Trophoblast cell (in vitro differentiated cells and primary cell): ENCODE data around the gene TREML4. TPM values are rescaled to one million over a fixed set of nuclear protein-coding genes. Genes with fewer than 3 reads are reported as not detected.

Source experiments
- DNase-seq, 2 donors: peaks; one replicate each; pipeline ENCODE4 v3.0.0-alpha.2; 2016
- H2AFZ ChIP-seq: 2 replicates; pipeline ENCODE4 v1.6.1; 2013; ENCODE audit warnings: low read length, moderate library complexity, mild to moderate bottlenecking; ENCODE audit not compliant: insufficient read depth, poor library complexity
- H2AK5ac ChIP-seq: 2 replicates; pipeline ENCODE4 v1.6.1; 2013; ENCODE audit warnings: mild to moderate bottlenecking, low read length
- H2BK120ac ChIP-seq: 2 replicates; pipeline ENCODE4 v1.6.1; 2013; ENCODE audit warnings: low read length, mild to moderate bottlenecking, moderate library complexity; ENCODE audit not compliant: insufficient read depth, poor library complexity
- H2BK12ac ChIP-seq: 2 replicates; pipeline ENCODE4 v1.6.1; 2013; ENCODE audit warnings: mild to moderate bottlenecking, low read length, moderate library complexity
- H2BK5ac ChIP-seq: 2 replicates; pipeline ENCODE4 v1.6.1; 2013; ENCODE audit warnings: low read length, low read depth, moderate library complexity, mild to moderate bottlenecking; ENCODE audit not compliant: poor library complexity
- H3K14ac ChIP-seq: 2 replicates; pipeline ENCODE4 v1.6.1; 2013; ENCODE audit warnings: mild to moderate bottlenecking, low read length
- H3K18ac ChIP-seq: 2 replicates; pipeline ENCODE4 v1.6.1; 2013; ENCODE audit warnings: mild to moderate bottlenecking, low read length
- H3K23ac ChIP-seq: 2 replicates; pipeline ENCODE4 v1.6.1; 2013; ENCODE audit warnings: low read length
- H3K27ac ChIP-seq: 2 replicates; pipeline ENCODE4 v1.5.1; 2013; ENCODE audit warnings: low read depth, mild to moderate bottlenecking, inconsistent platforms, low read length, moderate library complexity
- H3K27me3 ChIP-seq: 2 replicates; pipeline ENCODE4 v1.6.1; 2013; ENCODE audit warnings: inconsistent platforms, mild to moderate bottlenecking, low read length, moderate library complexity; ENCODE audit not compliant: insufficient read depth
- H3K36me3 ChIP-seq, 2 experiments: 1 replicate in 1 of 2; 2 replicates in 1 of 2; pipeline ENCODE4 v1.6.1; 2013; ENCODE audit warnings: low read length in 2 of 2, mild to moderate bottlenecking in 2 of 2, moderate library complexity in 1 of 2; ENCODE audit not compliant: insufficient read depth in 2 of 2, control insufficient read depth in 1 of 2
- H3K4ac ChIP-seq: 2 replicates; pipeline ENCODE4 v1.6.1; 2013; ENCODE audit warnings: low read depth, mild to moderate bottlenecking, low read length, moderate library complexity
- H3K4me1 ChIP-seq, 2 experiments: 1 replicate in 1 of 2; 2 replicates in 1 of 2; pipeline ENCODE4 v1.6.1; 2013; ENCODE audit warnings: low read length in 2 of 2, mild to moderate bottlenecking in 2 of 2, moderate library complexity in 1 of 2; ENCODE audit not compliant: insufficient read depth in 2 of 2, control insufficient read depth in 1 of 2
- H3K4me2 ChIP-seq: 2 replicates; pipeline ENCODE4 v1.6.1; 2013; ENCODE audit warnings: inconsistent platforms, mild to moderate bottlenecking, low read length, moderate library complexity
- H3K4me3 ChIP-seq: 2 replicates; pipeline ENCODE4 v1.5.1; 2013; ENCODE audit warnings: mild to moderate bottlenecking, low read depth, low read length, inconsistent platforms
- H3K79me1 ChIP-seq: one replicate; pipeline ENCODE4 v1.6.1; 2013; ENCODE audit warnings: low read length
- H3K79me2 ChIP-seq: 2 replicates; pipeline ENCODE4 v1.6.1; 2013; ENCODE audit warnings: low read length, mild to moderate bottlenecking; ENCODE audit not compliant: control insufficient read depth, insufficient read depth, poor library complexity
- H3K9ac ChIP-seq: 2 replicates; pipeline ENCODE4 v1.6.1; 2013; ENCODE audit warnings: mild to moderate bottlenecking, low read length
- H3K9me3 ChIP-seq: 2 replicates; pipeline ENCODE4 v1.6.1; 2013; ENCODE audit warnings: low read depth, mild to moderate bottlenecking, control low read depth, inconsistent platforms, low read length; ENCODE audit not compliant: insufficient read depth
- H4K12ac ChIP-seq: 2 replicates; pipeline ENCODE4 v1.6.1; 2013; ENCODE audit warnings: low read depth, mild to moderate bottlenecking, low read length, moderate library complexity
- H4K8ac ChIP-seq: 2 replicates; pipeline ENCODE4 v1.6.1; 2013; ENCODE audit warnings: low read depth, mild to moderate bottlenecking, low read length, moderate library complexity
- H4K91ac ChIP-seq: one replicate; pipeline ENCODE4 v1.6.1; 2013; ENCODE audit warnings: low read depth, mild to moderate bottlenecking, low read length, moderate library complexity
- WGBS: extraction: QIAGEN DNeasy Blood & Tissue Kit; methylation state at CpG from one replicate; pipeline ENCODE4 v1.1.7; 2013; ENCODE audit warnings: missing lambda C conversion rate; ENCODE audit not compliant: insufficient read length, insufficient coverage; ENCODE audit errors: extremely low coverage; 5-methylcytosine and 5-hydroxymethylcytosine counted together
- polyA plus RNA-seq: library from polyadenylated mRNA; stranded (reverse); fragments of 200-250 nt; gene quantifications from 2 replicates; pipeline ENCODE4 v1.2.3, GENCODE V29; 2013

The TREML4 gene, protein sequence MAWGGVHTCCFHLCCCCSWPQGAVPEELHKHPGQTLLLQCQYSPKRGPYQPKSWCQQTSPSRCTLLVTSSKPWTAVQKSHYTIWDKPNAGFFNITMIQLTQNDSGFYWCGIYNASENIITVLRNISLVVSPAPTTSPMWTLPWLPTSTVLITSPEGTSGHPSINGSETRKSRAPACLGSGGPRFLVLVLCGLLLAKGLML
- polyA plus RNA-seq, result not detected in 2 replicates

GRCh38 chr6:41228096-41228495, at the start of gene TREML4:
Gene TREML4, plus strand, starts transcription at chr6:41228349. Its CDS starts 79 bp downstream, at chr6:41228428.
- Histone ChIP-seq H3K27ac (no peak within 1 kb of the TSS), H3K4ac (no peak within 1 kb of the TSS), H3K23ac (no peak within 1 kb of the TSS), H3K18ac (no peak within 1 kb of the TSS), H3K4me1 (peaks cover 4 to 6% of the 10 kb centered on the region in 2 experiments), H4K91ac (no peak within 1 kb of the TSS), H3K14ac (no peak within 1 kb of the TSS), H3K27me3 (no peaks in the 10 kb centered on the region), H3K36me3 (no peaks in the 10 kb centered on the region), H2BK5ac (no peak within 1 kb of the TSS), H3K79me2 (no peaks in the 10 kb centered on the region), H4K12ac (no peak within 1 kb of the TSS), H3K79me1 (no peaks in the 10 kb centered on the region), H3K9ac (no peak within 1 kb of the TSS), H3K4me3 (no peak within 1 kb of the TSS), H2AK5ac (no peak within 1 kb of the TSS), H2BK120ac (no peak within 1 kb of the TSS), H3K4me2 (no peak within 1 kb of the TSS), H2BK12ac (no peak within 1 kb of the TSS), H2AFZ (no peak within 1 kb of the TSS), H4K8ac (no peak within 1 kb of the TSS), H3K9me3 (no peaks in the 10 kb centered on the region)
- no CpG with 5 or more reads among the region's 5 CpGs for WGBS
- DNase-seq, result no peak

DNA sequence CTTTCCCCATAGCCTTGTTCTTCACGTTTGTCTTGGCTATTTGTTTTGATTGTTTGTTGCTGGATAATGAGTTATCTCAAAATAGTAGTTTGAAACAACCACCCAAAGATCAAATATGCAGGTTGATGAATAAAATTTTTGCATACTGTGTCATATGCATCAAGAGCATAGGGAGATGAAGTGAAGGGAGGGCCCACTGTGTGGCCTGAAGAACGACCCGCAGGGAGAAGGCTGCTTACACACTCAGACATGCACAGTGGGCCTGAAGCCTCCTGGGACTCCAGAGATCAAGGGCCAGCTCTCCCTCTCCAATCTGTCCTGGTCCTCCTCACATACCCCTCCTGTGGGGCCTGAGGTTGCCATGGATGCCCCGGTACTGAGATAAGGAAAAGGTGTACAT, 49.0 kb upstream of the TREML4 start:
- no peak overlapping the region for H3K27ac ChIP-seq
- no peak overlapping the region for H2BK12ac ChIP-seq
- no peak overlapping the region for H3K4me3 ChIP-seq
- H2AK5ac ChIP-seq, result no peak overlapping the region
- H3K23ac ChIP-seq, result no peak overlapping the region
- H2BK120ac ChIP-seq, result no peak overlapping the region
- no peak overlapping the region for H3K4ac ChIP-seq
- no peaks in the 10 kb centered on the region for H3K36me3 ChIP-seq
- H3K9me3 ChIP-seq, result no peaks in the 10 kb centered on the region
- no peaks in the 10 kb centered on the region for H3K27me3 ChIP-seq
- H3K79me2 ChIP-seq, result no peaks in the 10 kb centered on the region
- H2AFZ ChIP-seq, result no peak overlapping the region
- no peak overlapping the region for H3K9ac ChIP-seq
- H3K4me2 ChIP-seq, result no peak overlapping the region
- WGBS, result no CpG with 5 or more reads among the region's 4 CpGs
- H3K4me1 ChIP-seq, result no peaks in the 10 kb centered on the region
- no peak overlapping the region for H3K14ac ChIP-seq
- no peak overlapping the region for H4K8ac ChIP-seq
- no peak overlapping the region for H3K18ac ChIP-seq
- H3K79me1 ChIP-seq, result no peaks in the 10 kb centered on the region
- DNase-seq, result no peak
- H2BK5ac ChIP-seq, result no peak overlapping the region
- H4K91ac ChIP-seq, result no peak overlapping the region
- no peak overlapping the region for H4K12ac ChIP-seq

- Histone ChIP-seq H2AK5ac (no peak overlapping the region), H3K4me3 (no peak overlapping the region), H3K18ac (no peak overlapping the region), H3K14ac (no peak overlapping the region), H2BK120ac (no peak overlapping the region), H2BK12ac (no peak overlapping the region), H2AFZ (no peak overlapping the region), H3K4me1 (peaks cover 0 to 8% of the 10 kb centered on the region in 2 experiments), H3K27me3 (no peaks in the 10 kb centered on the region), H3K23ac (no peak overlapping the region), H3K79me2 (no peaks in the 10 kb centered on the region), H3K36me3 (no peaks in the 10 kb centered on the region), H4K12ac (no peak overlapping the region), H3K9me3 (no peaks in the 10 kb centered on the region), H3K79me1 (no peaks in the 10 kb centered on the region), H2BK5ac (no peak overlapping the region), H3K4me2 (no peak overlapping the region), H3K9ac (no peak overlapping the region), H3K27ac (no peak overlapping the region), H4K8ac (no peak overlapping the region), H4K91ac (no peak overlapping the region), H3K4ac (no peak overlapping the region)
- WGBS, result no CpG with 5 or more reads among the region's 1 CpG
- DNase-seq, result no peak
Observed at GRCh38 chr6:41181566-41181965, 46.6 kb upstream of the TREML4 start.

GRCh38 chr6:41182069-41183034, 45.8 kb upstream of the TREML4 start:
- Histone ChIP-seq H3K36me3 (no peaks in the 10 kb centered on the region), H2BK12ac (no peak overlapping the region), H3K14ac (no peak overlapping the region), H4K91ac (no peak overlapping the region), H3K27me3 (no peaks in the 10 kb centered on the region), H4K8ac (no peak overlapping the region), H2AFZ (no peak overlapping the region), H2BK120ac (no peak overlapping the region), H3K79me1 (no peaks in the 10 kb centered on the region), H4K12ac (no peak overlapping the region), H3K23ac (no peak overlapping the region), H3K9ac (no peak overlapping the region), H3K4me3 (no peak overlapping the region), H2BK5ac (no peak overlapping the region), H3K4ac (no peak overlapping the region), H3K4me2 (no peak overlapping the region), H2AK5ac (no peak overlapping the region), H3K79me2 (no peaks in the 10 kb centered on the region), H3K27ac (no peak overlapping the region), H3K9me3 (no peaks in the 10 kb centered on the region), H3K4me1 (peaks cover 0 to 8% of the 10 kb centered on the region in 2 experiments), H3K18ac (no peak overlapping the region)
- no CpG with 5 or more reads among the region's 4 CpGs for WGBS
- DNase-seq, result peak; percentile 43 to 71
